Measurements from ENCODE around the gene SELENOT. TPM values are rescaled to one million over a fixed set of nuclear protein-coding genes. Genes with fewer than 3 reads are reported as not detected.

Gene SELENOT, protein sequence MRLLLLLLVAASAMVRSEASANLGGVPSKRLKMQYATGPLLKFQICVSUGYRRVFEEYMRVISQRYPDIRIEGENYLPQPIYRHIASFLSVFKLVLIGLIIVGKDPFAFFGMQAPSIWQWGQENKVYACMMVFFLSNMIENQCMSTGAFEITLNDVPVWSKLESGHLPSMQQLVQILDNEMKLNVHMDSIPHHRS
- total RNA-seq: 100 to 1,000 TPM; 121 to 142 (median 133) TPM
- total RNA-seq (2013): 158 TPM

DNA sequence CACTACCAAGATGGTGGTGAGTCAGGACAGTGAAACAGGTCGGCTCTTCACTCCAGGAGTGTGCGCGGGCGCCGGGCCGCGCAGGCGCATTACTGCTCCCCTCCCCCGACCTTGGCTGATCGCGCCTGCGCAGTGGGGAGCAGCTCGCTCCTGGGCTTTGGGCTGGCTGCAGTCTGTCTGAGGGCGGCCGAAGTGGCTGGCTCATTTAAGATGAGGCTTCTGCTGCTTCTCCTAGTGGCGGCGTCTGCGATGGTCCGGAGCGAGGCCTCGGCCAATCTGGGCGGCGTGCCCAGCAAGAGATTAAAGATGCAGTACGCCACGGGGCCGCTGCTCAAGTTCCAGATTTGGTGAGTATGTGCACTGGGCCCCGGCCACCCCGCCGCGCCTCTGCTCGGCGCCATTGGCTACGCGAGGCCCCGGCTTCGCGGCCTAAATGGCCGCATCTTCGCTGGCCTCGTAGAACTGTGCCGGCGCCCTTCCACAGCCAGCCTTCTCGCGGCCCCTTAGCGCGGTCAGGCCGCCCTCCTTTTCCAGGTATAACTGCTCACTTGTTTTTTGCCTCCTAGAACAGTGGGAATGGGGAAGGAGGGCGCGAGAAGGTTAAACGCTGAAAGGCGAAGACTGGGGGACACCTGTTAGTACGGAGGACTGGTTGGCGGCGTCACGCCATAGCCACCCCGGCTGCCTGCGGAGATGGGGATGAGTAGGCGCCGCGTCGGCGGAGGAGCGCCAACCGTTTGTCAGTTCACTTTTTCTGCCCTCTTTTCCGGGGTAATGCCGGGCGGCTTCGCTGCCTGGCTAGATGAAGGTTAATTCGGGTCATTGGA, at the start of gene SELENOT:
Gene SELENOT, plus strand, starts transcription at position 169 of the 827 bp plus-strand sequence. Its CDS starts 42 bp downstream, at position 211.
- no peaks in the 10 kb centered on the region for H3K27me3 ChIP-seq (ENCODE audit: control insufficient read depth, insufficient read depth, low read length)
- intact Hi-C loops (cut with micrococcal nuclease): loop anchor here (1.0 to 2.0 kb wide), 5 partner anchors 32 to 195 kb away; partner anchors contain the start of genes EIF2A, ERICH6, SERP1 and SIAH2
- H3K4me3 ChIP-seq (ENCODE audit: low read length): peak within 1 kb of the TSS; percentile 85
- H3K9me3 ChIP-seq (ENCODE audit: control insufficient read depth, insufficient read depth, low read length): no peaks in the 10 kb centered on the region
- WGBS (ENCODE audit: insufficient coverage): under 1% methylated on average over 69 of the region's 69 CpGs
- TF ChIP-seq, protein P1, sequence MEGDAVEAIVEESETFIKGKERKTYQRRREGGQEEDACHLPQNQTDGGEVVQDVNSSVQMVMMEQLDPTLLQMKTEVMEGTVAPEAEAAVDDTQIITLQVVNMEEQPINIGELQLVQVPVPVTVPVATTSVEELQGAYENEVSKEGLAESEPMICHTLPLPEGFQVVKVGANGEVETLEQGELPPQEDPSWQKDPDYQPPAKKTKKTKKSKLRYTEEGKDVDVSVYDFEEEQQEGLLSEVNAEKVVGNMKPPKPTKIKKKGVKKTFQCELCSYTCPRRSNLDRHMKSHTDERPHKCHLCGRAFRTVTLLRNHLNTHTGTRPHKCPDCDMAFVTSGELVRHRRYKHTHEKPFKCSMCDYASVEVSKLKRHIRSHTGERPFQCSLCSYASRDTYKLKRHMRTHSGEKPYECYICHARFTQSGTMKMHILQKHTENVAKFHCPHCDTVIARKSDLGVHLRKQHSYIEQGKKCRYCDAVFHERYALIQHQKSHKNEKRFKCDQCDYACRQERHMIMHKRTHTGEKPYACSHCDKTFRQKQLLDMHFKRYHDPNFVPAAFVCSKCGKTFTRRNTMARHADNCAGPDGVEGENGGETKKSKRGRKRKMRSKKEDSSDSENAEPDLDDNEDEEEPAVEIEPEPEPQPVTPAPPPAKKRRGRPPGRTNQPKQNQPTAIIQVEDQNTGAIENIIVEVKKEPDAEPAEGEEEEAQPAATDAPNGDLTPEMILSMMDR (IDR thresholded peaks at IDR 0.05): no peak
- H3K27ac ChIP-seq (ENCODE audit: low read length): peak within 1 kb of the TSS; percentile 97
- ATAC-seq (peak; percentile 76 to 94 (median 82)), DNase-seq (peak; percentile 95 to 99)
- peaks cover 2% of the 10 kb centered on the region for H3K36me3 ChIP-seq (ENCODE audit: control insufficient read depth, insufficient read depth, low read length)
- peaks cover 59 to 62% of the 10 kb centered on the region in 2 donors for H3K4me1 Mint-ChIP-seq
- no peaks in the 10 kb centered on the region for H3K27me3 Mint-ChIP-seq (ENCODE audit: low read depth in 2 of 2)
- H3K36me3 Mint-ChIP-seq: no peaks in the 10 kb centered on the region
- peak within 1 kb of the TSS; percentile 98 to 99 for H3K27ac Mint-ChIP-seq
- H3K9me3 Mint-ChIP-seq: no peaks in the 10 kb centered on the region
- H3K4me1 ChIP-seq (ENCODE audit: control insufficient read depth, insufficient read depth, low read length): peaks cover 34% of the 10 kb centered on the region
- peak within 1 kb of the TSS; percentile 98 for H3K4me3 Mint-ChIP-seq

DNA sequence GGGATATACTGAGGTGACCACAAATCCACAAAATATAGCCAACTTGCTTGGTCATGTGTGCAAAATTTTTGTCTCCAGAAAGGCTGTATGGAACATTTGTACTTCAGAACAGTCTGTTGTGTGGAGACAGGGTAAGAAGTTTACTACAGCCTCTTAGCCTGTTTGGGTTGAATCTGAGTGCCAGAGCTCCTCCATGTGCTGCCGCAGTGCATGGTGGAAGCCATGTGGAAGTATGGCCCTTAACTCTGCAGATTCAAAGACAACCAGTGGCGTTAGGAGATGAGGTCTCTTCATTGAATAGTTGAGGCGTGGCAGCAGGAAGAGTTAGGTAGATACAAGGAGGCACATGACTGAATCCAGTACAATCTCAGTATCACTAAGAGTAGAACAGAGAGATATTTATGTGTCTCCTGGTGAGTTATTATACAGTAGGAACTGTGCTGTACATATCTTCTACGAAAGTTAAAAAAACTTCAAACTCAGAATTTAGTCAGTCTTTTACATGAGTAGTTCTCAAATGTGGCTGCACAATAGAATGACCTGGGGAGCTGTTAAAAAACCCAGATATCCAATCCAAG, 47.2 kb upstream of the SELENOT start:
- H3K4me1 ChIP-seq (ENCODE audit: control insufficient read depth, insufficient read depth, low read length): no peaks in the 10 kb centered on the region
- H3K9me3 ChIP-seq (ENCODE audit: control insufficient read depth, insufficient read depth, low read length): no peaks in the 10 kb centered on the region
- 100% methylated on average over 3 of the region's 4 CpGs for WGBS (ENCODE audit: insufficient coverage)
- ATAC-seq (no peak), DNase-seq (no peak)
- H3K36me3 ChIP-seq (ENCODE audit: control insufficient read depth, insufficient read depth, low read length): peaks cover 51% of the 10 kb centered on the region
- H3K36me3 Mint-ChIP-seq: peaks cover 11% of the 10 kb centered on the region
- peak overlapping the region; percentile 50 to 59 for H3K27ac Mint-ChIP-seq
- H3K4me1 Mint-ChIP-seq: peaks cover 15% of the 10 kb centered on the region in 2 donors
- H3K4me3 Mint-ChIP-seq: no peak overlapping the region
- no peak overlapping the region for H3K4me3 ChIP-seq (ENCODE audit: low read length)
- no peaks in the 10 kb centered on the region for H3K9me3 Mint-ChIP-seq
- H3K27me3 ChIP-seq (ENCODE audit: control insufficient read depth, insufficient read depth, low read length): no peaks in the 10 kb centered on the region
- no peaks in the 10 kb centered on the region for H3K27me3 Mint-ChIP-seq (ENCODE audit: low read depth in 2 of 2)
- intact Hi-C loops (cut with micrococcal nuclease): no loop called here
- TF ChIP-seq, protein P1 (IDR thresholded peaks at IDR 0.05): no peak
- H3K27ac ChIP-seq (ENCODE audit: low read length): no peak overlapping the region

DNA sequence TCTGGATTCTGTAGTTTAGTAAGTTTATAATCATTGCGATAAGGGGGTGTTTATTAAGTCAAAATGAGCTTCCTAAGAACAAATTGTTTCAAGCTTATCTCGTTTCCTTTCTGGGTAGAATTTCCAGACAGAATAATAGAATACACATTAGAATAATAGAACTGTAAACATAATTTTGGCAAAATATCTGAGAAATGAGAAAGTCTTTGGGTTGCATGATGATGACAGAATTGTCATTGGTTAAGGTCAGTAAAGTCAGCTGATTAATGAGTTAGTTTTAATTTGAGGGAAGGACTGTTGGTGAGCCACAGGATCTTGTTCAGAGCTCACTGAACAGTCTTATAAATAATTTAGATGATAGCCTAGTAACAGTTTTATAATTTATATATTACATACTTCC, 46.3 kb upstream of the SELENOT start:
- Mint-ChIP-seq H3K4me1 (peaks cover 13% of the 10 kb centered on the region in 2 donors), H3K36me3 (peaks cover 11% of the 10 kb centered on the region), H3K27ac (peak overlapping the region; percentile 50 to 59), H3K4me3 (no peak overlapping the region), H3K27me3 (ENCODE audit: low read depth in 2 of 2) (no peaks in the 10 kb centered on the region), H3K9me3 (no peaks in the 10 kb centered on the region)
- TF ChIP-seq, protein P1 (IDR thresholded peaks at IDR 0.05): no peak
- DNase-seq (no peak), ATAC-seq (no peak)
- no peak overlapping the region for H3K4me3 ChIP-seq (ENCODE audit: low read length)
- 100% methylated on average over 1 of the region's 2 CpGs for WGBS (ENCODE audit: insufficient coverage)
- H3K9me3 ChIP-seq (ENCODE audit: control insufficient read depth, insufficient read depth, low read length): no peaks in the 10 kb centered on the region
- intact Hi-C loops (cut with micrococcal nuclease): no loop called here
- no peak overlapping the region for H3K27ac ChIP-seq (ENCODE audit: low read length)
- H3K27me3 ChIP-seq (ENCODE audit: control insufficient read depth, insufficient read depth, low read length): no peaks in the 10 kb centered on the region
- H3K36me3 ChIP-seq (ENCODE audit: control insufficient read depth, insufficient read depth, low read length): peaks cover 51% of the 10 kb centered on the region
- no peaks in the 10 kb centered on the region for H3K4me1 ChIP-seq (ENCODE audit: control insufficient read depth, insufficient read depth, low read length)

Data from natural killer cell (primary cell).